PC-9 (cell line): Measurements from ENCODE around the gene BAIAP2.

ENCODE experiments used
- CTCF ChIP-seq: fragments of 200-600 bp; sonication (generic); conservative IDR thresholded peaks from 2 replicates; pipeline ENCODE4 v1.6.1; 2017; ENCODE audit warnings: mixed run types, antibody characterized with exemption, mild to moderate bottlenecking, moderate library complexity
- EZH2 ChIP-seq: fragments of 200-600 bp; sonication (generic); IDR thresholded peaks from 2 replicates; pipeline ENCODE4 v1.8.0; 2017; ENCODE audit warnings: antibody characterized with exemption, low read depth

- TF ChIP-seq CTCF = no peak
- TF ChIP-seq EZH2 = no peak
These were observed 68.4 kb downstream of the BAIAP2 start for GRCh38 chr17:81103379-81103778.
